HG03442 (cell line): ENCODE data around the gene IRF1.
"Not testable (repeated sequence)": the region's sequence is repeated elsewhere in the genome, so short reads cannot be mapped to it uniquely, and the experiment has no call there.

Experiments
- ATAC-seq: cut with Tn5 transposase; IDR thresholded peaks from one replicate; pipeline ENCODE4 v1.9.1; 2021; ENCODE audit warnings: mild to moderate bottlenecking, moderate library complexity; ENCODE audit not compliant: unreplicated experiment

Gene IRF1

DNA sequence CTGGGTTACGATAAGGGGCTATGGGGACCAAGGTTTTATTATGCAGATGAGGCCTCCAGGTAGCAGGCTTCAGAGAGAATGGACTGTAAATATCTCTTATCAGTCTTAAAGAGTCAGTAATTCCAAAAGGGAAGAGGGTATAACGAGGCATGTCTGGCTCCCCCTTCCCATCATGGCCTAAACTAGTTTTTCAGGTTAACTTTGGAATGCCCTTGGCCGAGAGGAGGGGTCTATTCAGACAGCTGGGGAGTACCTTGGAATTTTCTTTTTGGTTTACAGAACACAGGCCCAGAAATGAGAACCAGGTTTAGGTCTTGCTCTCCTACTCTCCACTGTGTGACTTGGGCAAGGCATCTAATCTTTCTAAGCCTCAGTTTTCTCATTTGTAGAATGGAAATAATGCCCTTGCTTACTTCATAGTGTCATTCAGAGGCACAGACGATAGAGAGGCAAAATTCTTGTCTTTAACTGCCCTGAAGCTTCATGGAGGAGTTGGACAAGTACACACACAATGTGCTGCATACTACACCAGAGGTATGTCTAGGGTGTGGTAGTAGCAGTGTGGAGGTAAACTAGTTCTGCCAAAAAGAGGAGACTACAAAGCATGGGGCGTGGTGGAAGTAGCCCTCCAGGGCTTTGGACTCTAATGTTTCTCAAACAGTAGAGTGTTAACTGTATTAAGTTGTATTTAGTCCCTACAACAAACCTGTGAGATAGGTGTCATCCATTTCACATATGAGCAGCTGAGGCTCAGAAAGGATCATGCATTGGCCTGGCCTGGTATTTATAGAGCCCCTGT is 45.5 kb downstream of the IRF1 start:
- ATAC-seq = no peak

DNA sequence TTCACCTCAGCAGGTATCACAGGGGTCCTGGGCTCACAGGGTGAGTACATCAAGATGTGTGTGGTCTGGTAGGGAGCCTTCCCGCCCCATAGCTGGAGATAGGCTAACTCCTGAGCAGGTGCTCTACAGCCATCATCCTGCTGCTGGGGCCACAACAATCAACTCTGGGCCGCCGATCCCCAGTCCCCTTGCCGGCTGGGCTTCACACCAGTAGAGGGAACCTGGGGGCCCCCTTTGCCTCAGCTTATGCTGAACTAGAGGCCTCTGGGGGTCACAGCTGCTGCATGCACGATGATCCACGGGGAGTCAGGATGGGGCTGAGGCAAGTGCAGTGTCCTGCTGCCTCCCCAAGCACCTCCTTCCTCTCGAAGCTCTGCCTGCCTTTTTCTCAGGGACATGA is 46.5 kb downstream of the IRF1 start:
- no peak for ATAC-seq

DNA sequence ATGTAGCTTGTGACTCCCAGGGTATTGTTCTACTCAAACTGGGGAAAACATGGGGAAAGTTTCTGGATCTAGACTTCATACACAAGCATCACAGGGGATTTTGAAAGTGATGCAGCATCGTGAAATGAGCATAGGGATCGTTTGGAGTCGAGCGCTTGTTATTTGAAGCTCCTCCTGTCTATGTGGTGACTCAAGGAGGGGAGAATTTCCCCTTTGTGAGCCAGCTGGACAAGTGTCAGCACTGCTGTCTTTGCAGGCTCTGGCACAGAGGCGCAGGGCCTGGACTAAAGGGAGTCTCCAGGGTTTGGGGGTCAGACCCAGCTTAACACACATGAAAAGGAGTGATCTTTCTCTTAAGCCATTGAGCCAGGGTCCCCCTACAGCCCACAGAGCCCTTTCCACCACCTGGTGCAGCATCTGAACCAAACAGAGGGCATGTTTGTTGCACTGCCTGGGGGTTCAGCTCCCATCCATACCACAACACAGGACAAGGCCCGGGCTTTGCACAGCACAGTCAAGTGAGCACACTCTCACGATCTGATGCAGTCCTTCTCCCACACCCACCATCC is 51.0 kb downstream of the IRF1 start:
- no peak for ATAC-seq

DNA sequence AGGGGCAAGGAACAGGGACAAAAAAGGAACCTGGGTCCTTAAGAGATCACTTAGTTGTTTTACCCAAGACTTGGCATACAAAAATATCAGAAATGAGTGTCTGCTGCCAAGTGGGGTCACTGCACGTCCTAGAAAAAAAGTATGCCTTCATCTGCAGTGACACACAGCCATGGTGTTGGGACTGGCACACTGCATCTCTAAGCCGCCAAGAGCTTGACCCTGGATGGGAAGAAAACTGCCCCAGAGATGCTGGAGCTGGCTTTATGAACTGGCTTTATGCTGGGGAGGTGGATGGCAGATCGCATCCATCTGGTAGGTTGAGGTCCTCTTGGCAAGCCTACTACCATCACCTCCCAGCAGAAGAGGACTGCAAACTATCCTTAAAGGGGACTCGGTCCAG is 51.7 kb downstream of the IRF1 start:
- ATAC-seq = no peak

DNA sequence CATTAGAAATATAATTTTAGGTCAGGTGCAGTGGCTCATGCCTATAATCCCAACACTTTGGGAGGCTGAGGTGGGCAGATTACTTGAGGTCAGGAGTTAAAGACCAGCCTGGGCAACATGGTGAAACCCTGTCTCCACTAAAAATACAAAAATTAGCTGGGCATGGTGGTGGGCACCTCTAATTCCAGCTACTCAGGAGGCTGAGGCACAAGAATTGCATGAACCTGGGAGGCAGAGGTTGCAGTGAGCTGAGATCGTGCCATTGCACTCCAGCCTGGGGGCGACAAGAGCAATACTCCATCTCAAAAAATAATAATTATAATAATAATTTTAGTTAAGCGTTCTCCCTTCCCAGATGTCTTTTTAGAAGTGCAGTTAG is 52.3 kb downstream of the IRF1 start:
- ATAC-seq = not testable (repeated sequence)

DNA sequence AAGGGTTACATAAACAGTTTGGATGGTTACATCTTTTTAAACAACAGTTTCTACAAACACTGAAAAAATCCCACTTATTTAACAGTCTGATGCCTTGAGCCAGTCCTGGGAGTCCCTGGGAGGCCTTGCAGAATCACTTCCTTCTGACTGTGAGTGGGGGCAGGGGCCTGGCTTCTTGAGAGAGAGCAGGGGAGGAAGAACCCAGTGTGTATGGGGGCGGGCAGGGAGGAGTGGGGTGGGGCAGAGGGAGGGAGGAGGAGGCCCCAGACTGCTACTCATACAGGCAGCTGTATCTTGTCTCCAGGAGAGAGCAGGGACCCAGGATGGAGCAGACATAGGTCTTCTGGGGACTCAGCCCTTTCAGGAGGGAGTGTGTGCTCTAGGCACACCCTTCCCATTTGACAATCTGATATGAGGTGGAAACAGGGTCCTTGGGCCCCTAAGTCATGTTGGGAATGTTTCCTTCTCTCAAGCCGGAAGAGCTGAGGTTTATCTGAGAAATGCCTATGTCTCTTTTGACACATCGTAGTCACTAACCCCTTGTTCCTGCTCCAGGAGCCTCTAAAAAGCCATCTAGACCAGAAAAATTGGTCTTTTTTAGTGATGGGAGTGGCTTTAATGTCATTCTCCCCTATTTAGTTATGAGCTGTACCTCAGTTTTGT is 52.8 kb downstream of the IRF1 start:
- ATAC-seq = peak; percentile 80

DNA sequence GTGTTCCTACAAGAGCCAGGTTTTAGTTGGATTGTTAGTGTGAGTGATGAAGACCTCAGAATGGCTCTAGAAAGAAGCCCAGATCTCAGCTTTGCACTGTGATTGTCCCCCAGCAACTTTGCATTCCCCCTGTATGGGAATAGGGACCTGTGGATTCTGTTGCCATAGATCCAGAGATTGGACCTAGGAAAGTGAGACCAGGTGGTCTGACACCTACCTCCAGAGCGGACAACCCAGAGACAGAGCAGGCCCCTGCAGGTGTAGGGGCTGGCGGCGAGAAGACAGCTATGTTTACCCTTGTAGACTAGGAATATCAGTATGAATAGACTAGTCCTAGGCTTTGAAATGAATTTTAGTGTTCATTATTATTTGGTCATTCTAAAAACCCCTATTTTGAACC is 53.6 kb downstream of the IRF1 start:
- no peak for ATAC-seq

DNA sequence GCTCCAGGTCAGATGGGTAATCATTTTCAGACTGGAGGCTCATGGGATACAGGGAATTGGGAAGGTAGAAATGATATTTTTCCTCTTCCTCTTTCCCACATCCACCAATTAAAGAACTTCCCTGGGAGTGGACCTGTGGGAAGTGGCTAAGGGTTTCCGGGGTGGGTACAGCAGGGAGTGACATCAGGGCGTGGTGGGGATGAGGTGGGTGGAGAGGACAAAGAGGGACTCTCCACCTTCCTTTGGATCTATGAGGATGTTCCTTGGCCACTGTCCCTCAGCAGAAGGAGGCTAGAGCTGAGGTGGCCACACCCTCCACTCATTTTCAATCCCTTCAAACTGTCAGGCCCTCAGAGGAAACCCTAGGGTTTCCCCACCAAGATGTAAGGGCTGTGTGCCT is 54.7 kb downstream of the IRF1 start:
- ATAC-seq = no peak

DNA sequence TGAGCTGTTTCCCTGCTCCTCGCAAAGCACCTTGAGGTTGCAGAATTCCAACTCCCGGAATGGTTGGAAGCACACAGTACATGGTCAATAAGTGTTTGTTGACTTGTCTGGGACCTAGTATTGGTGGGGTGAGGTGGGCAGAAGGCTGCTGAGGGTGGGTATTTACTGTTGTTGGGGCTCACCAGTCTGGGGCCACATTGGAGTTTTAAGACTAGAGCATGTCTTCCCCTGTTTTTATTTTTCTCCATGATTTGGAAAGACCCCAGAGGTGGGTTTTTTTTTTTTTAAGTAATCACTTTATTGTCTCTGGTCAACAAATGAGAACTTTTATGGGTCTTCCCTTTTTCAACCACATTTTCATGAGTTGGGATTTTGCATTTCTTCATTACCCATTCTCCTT is 55.1 kb downstream of the IRF1 start:
- ATAC-seq = no peak

DNA sequence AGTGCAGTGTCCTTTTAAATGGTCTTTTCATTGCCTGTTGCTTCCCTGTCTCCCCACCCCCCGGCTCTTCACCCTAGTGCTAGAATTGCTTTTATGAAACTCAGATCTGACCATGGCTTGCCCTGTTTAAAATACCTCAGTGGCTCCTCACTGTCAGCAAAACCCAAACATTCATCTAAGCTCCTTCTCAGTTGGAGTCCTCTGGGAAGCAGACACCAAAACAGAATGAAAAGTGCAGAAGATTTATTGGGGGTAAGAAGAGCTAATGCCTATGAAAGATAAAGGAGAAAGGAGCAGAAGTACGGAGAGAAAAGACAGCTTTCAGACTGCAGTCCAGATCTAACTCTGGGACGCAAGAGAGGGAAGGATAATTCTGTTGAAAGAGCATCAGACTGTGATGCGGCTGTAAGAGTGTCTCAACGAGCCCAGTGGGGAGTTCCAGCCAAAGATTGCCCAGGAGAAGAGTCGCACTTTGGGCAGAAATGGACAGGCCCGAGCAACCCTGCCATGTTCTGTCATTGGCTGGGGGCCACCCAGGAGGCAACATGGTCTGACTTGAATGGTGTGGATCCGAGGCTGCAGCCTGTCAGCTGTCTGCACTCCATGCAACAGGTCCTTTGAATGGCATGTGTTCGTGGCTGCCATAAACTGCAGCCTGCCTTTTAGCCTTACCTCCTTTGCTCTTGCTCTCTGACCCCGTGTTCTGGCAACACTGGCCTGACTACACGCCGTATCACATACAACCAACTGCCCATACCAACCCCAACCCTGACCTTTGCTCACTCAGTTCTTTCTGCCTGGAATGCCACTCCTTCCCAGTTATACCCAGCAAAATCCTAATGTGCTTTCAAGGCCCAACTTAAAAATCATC is 55.9 kb downstream of the IRF1 start:
- no peak for ATAC-seq

DNA sequence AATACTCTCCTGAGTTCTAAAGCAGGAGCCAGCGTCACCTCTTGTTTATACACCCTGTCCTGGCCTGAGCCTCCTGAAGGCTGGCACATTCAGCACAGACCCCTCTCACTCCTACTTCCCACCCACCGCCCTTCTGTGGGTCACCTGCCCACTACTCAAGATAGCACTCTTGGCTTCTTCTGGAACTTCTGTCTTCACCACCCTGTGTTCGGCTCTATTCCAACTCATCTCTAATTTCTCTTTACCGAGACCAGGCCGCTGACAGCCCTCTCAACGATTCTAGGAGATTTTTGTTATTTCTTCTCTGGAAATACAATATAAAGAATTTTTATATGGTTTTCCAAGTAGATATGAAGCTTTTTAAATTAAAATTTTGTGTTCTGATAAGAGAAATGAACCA is 57.4 kb downstream of the IRF1 start:
- no peak for ATAC-seq

DNA sequence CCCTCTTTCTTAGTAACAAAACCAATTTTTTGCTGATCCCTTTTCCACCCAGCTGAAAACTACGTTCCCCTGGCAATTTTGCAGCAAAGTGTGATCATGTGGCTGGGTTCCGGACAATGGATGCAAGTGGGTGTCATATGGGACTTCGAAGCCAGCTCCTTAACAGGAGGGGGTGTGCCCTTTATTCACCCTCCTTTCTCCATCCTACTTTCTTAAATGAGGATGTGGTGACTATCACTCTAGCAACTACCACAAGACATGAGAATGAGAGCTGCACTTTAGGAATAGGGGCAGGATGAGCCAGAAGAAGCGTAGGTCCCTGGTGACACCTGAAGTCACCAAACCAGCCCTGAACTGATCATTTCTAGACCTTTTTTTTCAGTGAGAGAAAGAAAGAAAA is 58.9 kb downstream of the IRF1 start:
- no peak for ATAC-seq
